IMR-90 (cell line): ENCODE measurements around the gene GAS2L3.

Experiments used
- CEBPB ChIP-seq: IDR thresholded peaks from 2 replicates; pipeline ENCODE4 v1.6.1; 2012; ENCODE audit warnings: low read depth, low read length, improper control_type of control experiment
- CTCF ChIP-seq: conservative IDR thresholded peaks from 2 replicates; pipeline ENCODE4 v1.5.1; 2012; ENCODE audit warnings: mild to moderate bottlenecking, low read depth, low read length, improper control_type of control experiment
- FOS ChIP-seq: fragments of 150-350 bp; IDR thresholded peaks from 2 replicates; pipeline ENCODE4 v1.6.1; 2016; ENCODE audit warnings: low read depth, low read length
- POLR2A ChIP-seq: IDR thresholded peaks from 2 replicates; pipeline ENCODE4 v1.6.1; 2012; ENCODE audit warnings: mild to moderate bottlenecking, low read depth, low read length

- no peak for TF ChIP-seq POLR2A
- no peak for TF ChIP-seq CTCF
- TF ChIP-seq FOS = no peak
- no peak for TF ChIP-seq CEBPB
Measured at GRCh38 chr12:100656141-100656540, 82.7 kb downstream of the GAS2L3 start.
